Stomach (tissue), 4 donors: Measurements from ENCODE around the gene ESM1.

ENCODE experiments used
- CTCF ChIP-seq, 7 experiments: fragments of 450-650 bp in 4 of 7; fragments of 200-600 bp in 3 of 7; sonication (generic) in 3 of 7; IDR thresholded peaks; one replicate each; pipeline ENCODE4 v1.5.1; 2016 to 2019; ENCODE audit warnings: antibody characterized with exemption in 7 of 7, control low read depth in 2 of 7, mild to moderate bottlenecking in 1 of 7
- POLR2A ChIP-seq, 4 donors: fragments of 450-650 bp; IDR thresholded peaks; one replicate each; pipeline ENCODE4 v1.6.1; 2016; ENCODE audit warnings: antibody characterized with exemption in 4 of 4, control low read depth in 2 of 4, mild to moderate bottlenecking in 1 of 4, moderate library complexity in 1 of 4

- TF ChIP-seq CTCF (IDR thresholded peaks at IDR 0.05) (no peak), POLR2A (IDR thresholded peaks at IDR 0.05) (no peak)
These were observed 36.0 kb upstream of the ESM1 start for GRCh38 chr5:55021410-55021809.
